Endometrium (tissue), 2 donors: Measurements from ENCODE around the gene INSM1.

Experiments used
- FAIRE-seq: peaks from 2 replicates; lab custom pipeline; 2012; peaks lifted over from hg19 to GRCh38; lab: Jason Lieb, UNC
- donor health status: control.
- donor health status: control.

INSM1 gene

DNA sequence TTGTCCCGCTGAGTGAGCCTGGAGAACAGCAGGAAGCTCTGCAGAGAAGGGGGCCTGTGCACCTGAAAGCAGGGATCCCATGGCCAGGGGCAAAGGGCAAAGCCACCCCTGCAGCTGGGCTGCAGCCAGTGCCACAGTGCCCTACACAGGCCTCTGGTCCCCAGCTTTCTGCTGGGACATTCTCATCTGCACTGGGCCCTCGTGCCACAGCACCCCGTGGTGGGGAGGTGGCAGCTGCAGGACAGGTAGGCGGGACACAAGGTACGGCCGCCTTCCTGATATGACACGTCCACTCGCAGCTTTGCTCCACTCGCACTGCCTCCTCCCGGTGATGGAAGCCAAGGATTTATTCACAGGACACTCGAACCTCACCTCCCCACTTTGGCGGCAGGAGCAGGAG lies 27.2 kb downstream of the INSM1 start:
- no peak for FAIRE-seq

DNA sequence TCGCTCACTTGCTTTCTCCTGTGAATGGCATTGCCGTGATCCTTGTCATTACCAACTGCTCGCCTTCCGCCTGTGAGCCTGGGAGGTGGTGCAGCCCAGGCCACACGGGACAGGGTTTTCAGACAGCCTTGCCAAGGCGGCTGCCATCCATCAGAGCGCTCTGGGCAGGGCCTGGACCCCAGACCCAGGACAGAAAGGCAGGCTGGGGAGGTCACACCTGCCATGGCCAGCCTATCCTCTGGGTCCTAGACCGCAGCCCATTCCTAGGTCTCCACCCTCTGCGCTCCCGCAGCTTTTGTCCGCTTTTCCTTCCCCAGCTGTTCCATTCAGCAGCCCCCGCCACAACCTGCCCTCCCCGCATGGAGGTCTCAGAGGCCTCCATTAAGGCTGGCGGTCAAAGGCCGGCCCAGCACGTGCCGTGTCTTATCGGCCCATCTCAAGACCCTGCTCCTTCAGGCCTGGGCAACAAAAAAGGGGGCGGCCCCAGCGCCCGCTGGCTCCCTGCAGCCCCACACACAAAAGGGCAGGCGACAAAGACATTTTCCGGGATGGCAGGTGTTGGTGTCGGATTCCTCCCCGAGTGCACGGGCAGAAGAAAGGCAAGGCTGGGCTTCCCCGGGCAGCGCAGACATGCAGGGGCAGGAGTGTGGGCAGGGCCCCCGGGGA lies 28.1 kb downstream of the INSM1 start:
- no peak for FAIRE-seq

DNA sequence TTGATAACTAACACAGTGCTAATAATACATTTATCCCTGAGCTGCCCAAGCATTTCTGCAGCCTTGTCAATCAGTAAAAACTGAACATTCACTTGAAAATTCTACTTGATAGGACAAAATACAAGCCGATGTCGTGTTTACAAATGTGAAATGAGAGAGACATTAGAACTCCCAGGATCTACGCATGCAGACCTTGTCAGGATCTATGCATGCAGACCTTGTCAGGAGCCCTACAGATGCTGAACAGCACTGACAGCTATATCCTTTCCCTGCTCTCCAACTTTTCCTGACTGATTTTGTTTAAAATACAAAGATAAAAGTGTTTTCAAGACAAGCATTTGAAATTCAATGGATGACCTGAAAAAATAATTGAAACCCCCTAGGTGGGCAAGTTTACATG lies 28.9 kb downstream of the INSM1 start:
- no peak for FAIRE-seq

GRCh38 chr20:20398123-20398522 lies 30.2 kb downstream of the INSM1 start:
- FAIRE-seq, result no peak

- no peak for FAIRE-seq
These were observed 31.9 kb downstream of the INSM1 start for GRCh38 chr20:20399531-20400500.

- FAIRE-seq, result no peak
These were observed 34.1 kb downstream of the INSM1 start for GRCh38 chr20:20401991-20402390.

DNA sequence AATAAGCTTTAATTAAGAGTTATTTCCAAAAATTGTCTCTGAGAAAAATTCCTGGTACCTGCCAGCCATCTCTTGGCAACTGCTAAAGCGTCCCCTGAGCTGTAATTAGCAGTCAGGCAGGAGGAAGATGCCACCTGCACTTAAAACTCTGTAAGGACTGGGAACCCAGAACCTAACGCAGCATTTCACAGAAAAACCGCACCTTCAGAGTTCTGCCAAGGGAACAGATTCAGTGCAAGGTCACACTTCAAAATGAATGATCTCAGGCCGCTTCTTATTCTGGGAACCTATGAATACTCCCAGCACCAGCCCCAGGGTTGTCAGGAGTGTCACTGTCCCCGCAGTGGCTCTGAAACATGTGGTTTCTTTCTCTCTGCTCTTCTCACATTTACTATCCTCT lies 36.7 kb downstream of the INSM1 start:
- FAIRE-seq, result no peak

DNA sequence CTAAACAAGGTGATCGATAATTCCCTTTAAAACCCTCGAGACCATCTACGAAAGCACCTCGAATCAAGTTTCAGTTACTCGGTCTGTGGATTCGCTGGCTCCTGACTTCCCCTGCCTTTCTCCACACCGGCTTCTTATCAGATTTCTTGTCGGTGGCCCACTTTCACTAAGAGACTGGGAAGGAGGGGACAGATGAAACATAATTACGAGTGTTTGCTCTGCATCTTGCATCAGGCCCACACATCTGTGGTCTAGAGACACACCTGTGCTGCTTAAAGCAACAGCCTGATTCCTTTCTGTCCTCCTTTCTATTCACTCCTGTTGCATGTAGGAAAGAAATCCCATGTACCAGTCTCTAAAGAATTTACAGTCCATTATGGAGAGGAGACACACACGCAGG lies 37.7 kb downstream of the INSM1 start:
- no peak for FAIRE-seq

GRCh38 chr20:20406306-20406705 lies 38.4 kb downstream of the INSM1 start:
- no peak for FAIRE-seq

- no peak for FAIRE-seq
These were observed 40.2 kb downstream of the INSM1 start for GRCh38 chr20:20407891-20408805.

GRCh38 chr20:20409331-20409730 lies 41.4 kb downstream of the INSM1 start:
- no peak for FAIRE-seq

DNA sequence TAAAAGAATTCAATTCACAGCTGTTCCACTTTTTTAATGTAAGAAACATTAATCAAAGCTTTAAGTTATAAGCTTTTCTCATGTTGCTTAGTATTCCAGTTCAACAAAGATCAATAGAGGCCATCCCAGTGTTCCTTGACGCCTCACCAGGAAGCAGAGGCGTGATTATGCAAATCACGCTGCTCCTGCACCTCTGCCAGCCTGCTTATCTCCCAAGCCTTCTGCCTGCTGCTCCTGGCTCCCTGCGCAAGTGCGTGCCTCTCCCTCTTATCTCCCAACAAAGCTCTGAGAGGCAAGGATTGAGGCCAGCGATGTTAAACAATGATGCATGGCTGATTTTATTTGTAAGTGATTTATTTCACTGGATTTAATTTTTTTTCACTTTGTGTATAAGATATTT lies 42.8 kb downstream of the INSM1 start:
- no peak for FAIRE-seq

DNA sequence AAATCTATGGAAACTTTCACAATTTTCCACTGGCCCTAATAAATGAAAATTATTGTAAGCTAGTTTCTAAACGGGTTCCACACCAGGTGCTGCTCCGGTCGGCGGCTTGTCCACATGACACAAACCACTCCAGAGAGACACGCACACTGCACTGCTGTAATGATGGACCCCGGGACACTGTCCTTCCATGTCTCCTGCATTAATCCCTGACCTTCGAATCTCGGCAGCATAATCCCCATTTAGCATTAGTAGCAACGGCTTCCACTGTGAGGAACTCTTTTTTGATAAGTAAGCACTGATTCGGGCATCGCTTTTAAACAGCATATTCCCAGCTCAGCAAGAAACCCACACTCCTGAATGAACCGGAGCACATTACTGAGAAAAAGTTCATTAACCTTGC lies 43.5 kb downstream of the INSM1 start:
- no peak for FAIRE-seq

DNA sequence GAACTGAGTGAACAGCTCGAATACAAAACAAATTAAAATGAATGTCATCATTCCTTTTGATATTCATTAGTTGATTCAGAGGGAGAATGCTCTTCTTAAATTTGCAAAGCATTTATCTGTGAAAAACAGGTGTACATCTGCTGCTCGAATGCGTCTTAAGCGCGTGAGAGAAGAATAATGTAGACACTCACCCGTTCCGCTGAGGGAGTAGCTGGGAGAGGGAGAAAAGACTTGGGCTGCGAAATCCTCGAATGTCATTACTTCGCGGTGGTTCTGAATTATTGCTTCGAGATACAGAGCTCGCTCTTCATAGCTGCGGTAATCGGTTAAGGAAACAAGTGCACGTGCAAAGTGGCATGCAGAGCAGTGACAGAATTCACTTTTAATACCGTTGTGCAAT lies 43.9 kb downstream of the INSM1 start:
- FAIRE-seq, result no peak

DNA sequence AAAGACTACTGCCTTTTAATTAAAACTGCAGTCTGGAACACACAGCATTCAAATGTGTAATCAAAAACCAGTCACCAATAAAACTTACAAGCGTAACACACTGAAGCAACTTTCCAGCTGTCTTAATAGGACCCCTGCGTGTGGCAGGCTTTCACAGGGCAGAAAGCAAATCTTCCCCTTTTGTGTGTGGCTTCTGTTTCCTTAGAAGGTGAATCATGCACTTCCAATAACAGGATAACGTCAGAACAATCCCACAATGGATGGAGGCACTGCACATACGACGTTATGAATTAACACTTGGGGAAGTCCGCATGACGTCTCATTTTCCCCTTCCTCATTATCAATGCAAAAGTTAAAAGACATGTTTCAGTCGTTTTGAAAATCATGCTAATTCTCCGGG lies 44.8 kb downstream of the INSM1 start:
- no peak for FAIRE-seq

GRCh38 chr20:20413810-20414281 lies 45.9 kb downstream of the INSM1 start:
- no peak for FAIRE-seq

DNA sequence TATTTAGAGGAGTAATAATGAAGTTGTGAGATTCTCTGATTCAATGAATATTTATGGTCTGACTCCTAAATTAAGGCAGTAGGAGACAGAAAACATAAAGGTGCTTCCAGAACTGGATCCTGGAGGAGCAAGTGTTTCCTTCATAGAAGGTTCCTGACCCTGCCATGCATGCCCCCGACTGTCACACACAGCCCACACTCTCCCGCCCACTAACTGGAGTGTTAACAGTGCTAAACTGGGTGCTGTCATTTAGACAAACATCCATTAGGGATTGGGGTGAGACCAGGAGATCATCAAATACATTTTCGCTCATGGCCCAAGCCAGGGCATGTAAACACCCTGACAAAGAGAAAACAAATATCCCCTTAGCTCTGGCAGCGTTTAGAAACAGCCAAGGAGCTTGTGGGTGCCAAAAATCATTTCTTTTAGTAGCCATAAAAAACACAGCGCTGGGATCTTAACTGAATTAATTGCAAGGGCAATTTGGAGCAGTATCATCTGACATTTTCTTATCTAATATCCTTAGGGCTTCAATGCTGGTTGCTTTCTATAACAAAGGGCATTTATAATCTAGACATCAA lies 46.8 kb downstream of the INSM1 start:
- FAIRE-seq, result no peak

GRCh38 chr20:20415321-20415720 lies 47.4 kb downstream of the INSM1 start:
- no peak for FAIRE-seq

- no peak for FAIRE-seq
These were observed 50.2 kb downstream of the INSM1 start for GRCh38 chr20:20417876-20418676.
